Stomach (tissue), 9 donors: ENCODE data around the gene PPP1R3A. TPM values are rescaled to one million over a fixed set of nuclear protein-coding genes. Genes with fewer than 3 reads are reported as not detected.

Source experiments
- DNase-seq, 2 donors: peaks; one replicate each; pipeline versions ENCODE4 v3.0.0 to v3.0.0-alpha.2; 2013 to 2019
- H3K27ac ChIP-seq, 5 donors: fragments of 200-600 bp in 4 of 5; sonication (generic) in 4 of 5; one replicate each; pipeline ENCODE4 v1.5.1; 2013 to 2019; ENCODE audit warnings: mild to moderate bottlenecking in 1 of 5, moderate library complexity in 1 of 5
- H3K27me3 ChIP-seq, 3 donors: fragments of 200-600 bp; sonication (generic); one replicate each; pipeline ENCODE4 v1.5.1; 2017 to 2019; ENCODE audit warnings: mixed run types in 1 of 3
- H3K36me3 ChIP-seq, 4 donors: fragments of 200-600 bp; sonication (generic); 1 replicate in 3 of 4; 2 replicates in 1 of 4; pipeline ENCODE4 v1.5.1; 2016 to 2019
- H3K4me1 ChIP-seq, 4 donors: fragments of 200-600 bp; sonication (generic); one replicate each; pipeline ENCODE4 v1.5.1; 2016 to 2019
- H3K4me3 ChIP-seq, 4 donors: fragments of 200-600 bp; sonication (generic) in 3 of 4; one replicate each; pipeline ENCODE4 v1.5.1; 2016 to 2019; ENCODE audit warnings: mild to moderate bottlenecking in 1 of 4
- H3K9me3 ChIP-seq, 4 donors: fragments of 200-600 bp; sonication (generic); one replicate each; pipeline ENCODE4 v1.5.1; 2016 to 2019
- EP300 ChIP-seq: sonication (generic); formaldehyde crosslinking; IDR thresholded peaks from one replicate; pipeline ENCODE4 v1.6.1; 2017; ENCODE audit warnings: antibody characterized with exemption
- POLR2A ChIP-seq, 4 donors: fragments of 450-650 bp; IDR thresholded peaks; one replicate each; pipeline ENCODE4 v1.6.1; 2016; ENCODE audit warnings: antibody characterized with exemption in 4 of 4, control low read depth in 2 of 4, mild to moderate bottlenecking in 1 of 4, moderate library complexity in 1 of 4
- POLR2AphosphoS5 ChIP-seq, 3 donors: sonication (generic); formaldehyde crosslinking; IDR thresholded peaks; one replicate each; pipeline ENCODE4 v1.6.1; 2016; ENCODE audit warnings: antibody characterized with exemption in 3 of 3
- WGBS, 5 donors: extraction: QIAGEN DNeasy Blood & Tissue Kit in 3 of 5; methylation state at CpG; one replicate each; pipeline versions ENCODE4 v1.1.5 to v1.1.7; 2013 to 2018; 5-methylcytosine and 5-hydroxymethylcytosine counted together
- intact Hi-C: fragments of 100-400 bp; cut with DNase I; formaldehyde crosslinking; loops from one replicate; pipeline ENCODE4 v1.15.1; 2023; ENCODE audit warnings: low total_unique reads
- polyA plus RNA-seq, 3 donors: library from polyadenylated mRNA; stranded (reverse); fragments of 200-250 nt; gene quantifications; one replicate each; pipeline ENCODE4 v1.2.3, GENCODE V29; 2013
- total RNA-seq, 5 donors: library from RNA; depleted of rRNA; stranded (reverse); fragments of >200 nt; gene quantifications; one replicate each; pipeline versions ENCODE4 v1.1.0 to v1.2.3, GENCODE V29; 2014 to 2016
- TF ChIP-seq, protein P1 (sequence below), 7 experiments: fragments of 450-650 bp in 4 of 7; fragments of 200-600 bp in 3 of 7; sonication (generic) in 3 of 7; IDR thresholded peaks; one replicate each; pipeline ENCODE4 v1.5.1; 2016 to 2019; ENCODE audit warnings: antibody characterized with exemption in 7 of 7, control low read depth in 2 of 7, mild to moderate bottlenecking in 1 of 7
- donor health status: healthy with polysubstance abuse.
- donor health status: Bipolar disorder and iron deficiency.
- donor health status: healthy.

Gene PPP1R3A
- total and polyA plus RNA-seq, 8 donors = not detected

DNA sequence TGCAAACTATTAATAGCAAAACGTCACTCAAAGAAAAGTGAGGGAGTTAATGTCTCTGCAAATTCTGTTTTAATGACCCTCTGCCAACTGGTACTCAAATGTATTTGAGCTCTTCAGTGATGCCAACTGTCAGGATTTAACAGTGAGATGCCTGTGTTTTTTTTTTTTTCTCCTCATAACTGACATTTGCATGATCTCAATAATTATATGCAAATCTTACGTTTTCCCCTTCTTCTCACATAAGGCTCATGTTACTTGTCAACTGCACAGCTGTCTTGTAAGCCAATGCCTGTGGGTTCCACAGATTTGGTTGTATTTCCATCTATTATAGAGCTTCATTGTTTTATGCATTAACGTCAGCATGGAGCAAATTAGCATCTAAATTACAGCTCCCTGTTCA, 38.2 kb downstream of the PPP1R3A start:
- no peak overlapping the region for H3K4me3 ChIP-seq
- intact Hi-C loops = no loop called here
- no peak overlapping the region for H3K27ac ChIP-seq
- TF ChIP-seq POLR2AphosphoS5 (IDR thresholded peaks at IDR 0.05) (no peak), EP300 (no peak), POLR2A (IDR thresholded peaks at IDR 0.05) (no peak)
- TF ChIP-seq, protein P1, sequence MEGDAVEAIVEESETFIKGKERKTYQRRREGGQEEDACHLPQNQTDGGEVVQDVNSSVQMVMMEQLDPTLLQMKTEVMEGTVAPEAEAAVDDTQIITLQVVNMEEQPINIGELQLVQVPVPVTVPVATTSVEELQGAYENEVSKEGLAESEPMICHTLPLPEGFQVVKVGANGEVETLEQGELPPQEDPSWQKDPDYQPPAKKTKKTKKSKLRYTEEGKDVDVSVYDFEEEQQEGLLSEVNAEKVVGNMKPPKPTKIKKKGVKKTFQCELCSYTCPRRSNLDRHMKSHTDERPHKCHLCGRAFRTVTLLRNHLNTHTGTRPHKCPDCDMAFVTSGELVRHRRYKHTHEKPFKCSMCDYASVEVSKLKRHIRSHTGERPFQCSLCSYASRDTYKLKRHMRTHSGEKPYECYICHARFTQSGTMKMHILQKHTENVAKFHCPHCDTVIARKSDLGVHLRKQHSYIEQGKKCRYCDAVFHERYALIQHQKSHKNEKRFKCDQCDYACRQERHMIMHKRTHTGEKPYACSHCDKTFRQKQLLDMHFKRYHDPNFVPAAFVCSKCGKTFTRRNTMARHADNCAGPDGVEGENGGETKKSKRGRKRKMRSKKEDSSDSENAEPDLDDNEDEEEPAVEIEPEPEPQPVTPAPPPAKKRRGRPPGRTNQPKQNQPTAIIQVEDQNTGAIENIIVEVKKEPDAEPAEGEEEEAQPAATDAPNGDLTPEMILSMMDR (IDR thresholded peaks at IDR 0.05) = no peak
- H3K36me3 ChIP-seq = no peaks in the 10 kb centered on the region
- WGBS, 5 donors = 52 to 69% (median 62%) methylated on average over 3 of the region's 3 CpGs
- H3K9me3 ChIP-seq = no peaks in the 10 kb centered on the region
- H3K27me3 ChIP-seq = no peaks in the 10 kb centered on the region
- no peaks in the 10 kb centered on the region for H3K4me1 ChIP-seq
- no peak for DNase-seq

GRCh38 chr7:113878394-113878992, 40.3 kb downstream of the PPP1R3A start:
- intact Hi-C loops = no loop called here
- DNase-seq = no peak
- H3K4me3 ChIP-seq = no peak overlapping the region
- no peaks in the 10 kb centered on the region for H3K9me3 ChIP-seq
- no peaks in the 10 kb centered on the region for H3K4me1 ChIP-seq
- H3K36me3 ChIP-seq = no peaks in the 10 kb centered on the region
- H3K27ac ChIP-seq = no peak overlapping the region
- H3K27me3 ChIP-seq = no peaks in the 10 kb centered on the region
- 72 to 84% (median 79%) methylated on average over 7 of the region's 7 CpGs for WGBS, 5 donors
- TF ChIP-seq EP300 (no peak), POLR2AphosphoS5 (IDR thresholded peaks at IDR 0.05) (no peak), POLR2A (IDR thresholded peaks at IDR 0.05) (no peak)
- TF ChIP-seq, protein P1 (IDR thresholded peaks at IDR 0.05) = no peak

- Histone ChIP-seq H3K27ac (no peak overlapping the region), H3K27me3 (no peaks in the 10 kb centered on the region), H3K4me1 (no peaks in the 10 kb centered on the region), H3K36me3 (no peaks in the 10 kb centered on the region), H3K4me3 (no peak overlapping the region), H3K9me3 (no peaks in the 10 kb centered on the region)
- no peak for TF ChIP-seq EP300
- DNase-seq = no peak
- 66 to 85% (median 73%) methylated on average over 2 of the region's 2 CpGs for WGBS, 5 donors
- intact Hi-C loops = no loop called here
Measured at GRCh38 chr7:113875224-113875623, 43.6 kb downstream of the PPP1R3A start.

DNA sequence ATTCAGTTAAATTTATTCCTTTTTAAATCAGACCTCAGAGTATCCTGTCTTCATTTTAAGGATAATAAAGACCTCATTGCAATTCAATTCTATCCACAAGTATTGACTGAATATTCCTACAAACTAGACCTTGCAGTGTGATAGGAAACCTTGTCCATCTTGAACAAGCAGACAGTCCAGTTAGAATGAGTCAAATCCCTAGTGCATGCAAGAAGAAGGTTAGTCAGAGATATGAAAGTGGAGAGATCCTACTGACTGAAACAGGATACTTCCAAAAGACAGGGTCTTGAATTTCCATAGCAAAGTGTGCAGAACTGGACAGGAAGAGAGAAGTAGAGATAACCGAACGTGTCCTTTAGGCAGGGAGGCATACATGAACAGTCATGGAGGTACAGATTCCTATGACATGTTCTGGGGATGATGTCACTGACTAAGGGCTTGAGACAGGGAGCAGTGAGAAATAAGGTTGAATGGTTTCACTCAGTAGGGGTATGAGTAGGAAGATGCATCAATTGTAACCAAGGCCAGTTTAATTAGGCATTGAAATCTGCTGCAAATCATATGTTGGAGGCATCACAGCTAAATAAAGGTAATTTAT, 45.2 kb downstream of the PPP1R3A start:
- Histone ChIP-seq H3K4me3 (no peak overlapping the region), H3K36me3 (no peaks in the 10 kb centered on the region), H3K27me3 (no peaks in the 10 kb centered on the region), H3K9me3 (no peaks in the 10 kb centered on the region), H3K27ac (no peak overlapping the region), H3K4me1 (no peaks in the 10 kb centered on the region)
- 55 to 83% (median 73%) methylated on average over 2 of the region's 2 CpGs for WGBS, 5 donors
- DNase-seq = no peak
- TF ChIP-seq EP300 = no peak
- TF ChIP-seq POLR2AphosphoS5 (IDR thresholded peaks at IDR 0.05) = no peak
- TF ChIP-seq POLR2A (IDR thresholded peaks at IDR 0.05) = no peak
- TF ChIP-seq, protein P1 (IDR thresholded peaks at IDR 0.05) = no peak
- intact Hi-C loops = no loop called here

- Histone ChIP-seq H3K36me3 (no peaks in the 10 kb centered on the region), H3K4me3 (no peak overlapping the region), H3K27me3 (no peaks in the 10 kb centered on the region), H3K9me3 (no peaks in the 10 kb centered on the region), H3K27ac (no peak overlapping the region), H3K4me1 (no peaks in the 10 kb centered on the region)
- TF ChIP-seq, protein P1 (IDR thresholded peaks at IDR 0.05) = no peak
- TF ChIP-seq EP300 = no peak
- no peak for TF ChIP-seq POLR2A (IDR thresholded peaks at IDR 0.05)
- no peak for TF ChIP-seq POLR2AphosphoS5 (IDR thresholded peaks at IDR 0.05)
- 89 to 98% (median 91%) methylated on average over 1 of the region's 1 CpG for WGBS, 5 donors
- DNase-seq = no peak
- intact Hi-C loops = no loop called here
Measured at GRCh38 chr7:113872981-113873380, 45.8 kb downstream of the PPP1R3A start.
